H9 (cell line): ENCODE data around the gene SPINT3. TPM values are rescaled to one million over a fixed set of nuclear protein-coding genes. Genes with fewer than 3 reads are reported as not detected.

Experiments used
- DNase-seq: peaks from one replicate; pipeline ENCODE4 v3.0.0-alpha.2; 2017
- H2AFZ ChIP-seq: one replicate; pipeline ENCODE4 v1.6.1; 2013; ENCODE audit warnings: mild to moderate bottlenecking, low read length, control low read depth, moderate library complexity
- H2AK5ac ChIP-seq: 2 replicates; pipeline ENCODE4 v1.6.1; 2013; ENCODE audit warnings: low read length, control low read depth, mixed read lengths; ENCODE audit not compliant: insufficient read length
- H2BK120ac ChIP-seq: one replicate; pipeline ENCODE4 v1.6.1; 2013; ENCODE audit warnings: low read depth, mild to moderate bottlenecking, low read length, control low read depth, inconsistent platforms; ENCODE audit not compliant: poor library complexity, severe bottlenecking
- H2BK12ac ChIP-seq: 2 replicates; pipeline ENCODE4 v1.6.1; 2013; ENCODE audit warnings: low read length, control low read depth, mixed read lengths, low read depth; ENCODE audit not compliant: insufficient read length
- H2BK15ac ChIP-seq: 2 replicates; pipeline ENCODE4 v1.6.1; 2013; ENCODE audit warnings: low read depth, low read length, control low read depth
- H2BK20ac ChIP-seq: one replicate; pipeline ENCODE4 v1.6.1; 2013; ENCODE audit warnings: low read depth, mild to moderate bottlenecking, low read length, control low read depth, inconsistent platforms; ENCODE audit not compliant: poor library complexity, severe bottlenecking
- H2BK5ac ChIP-seq: 2 replicates; pipeline ENCODE4 v1.6.1; 2013; ENCODE audit warnings: low read length, control low read depth, mixed read lengths; ENCODE audit not compliant: insufficient read length
- H3K14ac ChIP-seq: 2 replicates; pipeline ENCODE4 v1.6.1; 2013; ENCODE audit warnings: low read length, control low read depth; ENCODE audit not compliant: insufficient read depth
- H3K18ac ChIP-seq: 2 replicates; pipeline ENCODE4 v1.6.1; 2013; ENCODE audit warnings: low read depth, mild to moderate bottlenecking, mixed read lengths, low read length, control low read depth; ENCODE audit not compliant: insufficient read length
- H3K23ac ChIP-seq: 2 replicates; pipeline ENCODE4 v1.6.1; 2013; ENCODE audit warnings: low read length, control low read depth, mixed read lengths, low read depth; ENCODE audit not compliant: insufficient read length
- H3K23me2 ChIP-seq: 2 replicates; pipeline ENCODE4 v1.6.1; 2013; ENCODE audit warnings: low read depth, mild to moderate bottlenecking, mixed read lengths, low read length, control low read depth; ENCODE audit not compliant: insufficient read length, poor library complexity, severe bottlenecking
- H3K27ac ChIP-seq: 2 replicates; pipeline ENCODE4 v1.5.1; 2013; ENCODE audit warnings: low read length, control low read depth, mixed read lengths, low read depth; ENCODE audit not compliant: insufficient read length
- H3K27me3 ChIP-seq: 2 replicates; pipeline ENCODE4 v1.6.1; 2013; ENCODE audit warnings: low read length, control low read depth, inconsistent platforms; ENCODE audit not compliant: insufficient read depth
- H3K4ac ChIP-seq: 2 replicates; pipeline ENCODE4 v1.6.1; 2013; ENCODE audit warnings: low read depth, mild to moderate bottlenecking, control low read depth, inconsistent platforms, low read length, moderate library complexity
- H3K4me1 ChIP-seq: 2 replicates; pipeline ENCODE4 v1.6.1; 2013; ENCODE audit warnings: low read length, control low read depth, inconsistent platforms; ENCODE audit not compliant: insufficient read depth
- H3K4me2 ChIP-seq: 2 replicates; pipeline ENCODE4 v1.6.1; 2013; ENCODE audit warnings: low read length, control low read depth, mixed read lengths; ENCODE audit not compliant: insufficient read length, insufficient read depth
- H3K56ac ChIP-seq: 2 replicates; pipeline ENCODE4 v1.6.1; 2013; ENCODE audit warnings: low read depth, mild to moderate bottlenecking, mixed read lengths, low read length, control low read depth; ENCODE audit not compliant: insufficient read length
- H3K79me1 ChIP-seq: 2 replicates; pipeline ENCODE4 v1.6.1; 2013; ENCODE audit warnings: low read depth, mild to moderate bottlenecking, moderate library complexity, low read length, control low read depth, inconsistent platforms; ENCODE audit not compliant: insufficient read depth, poor library complexity, severe bottlenecking
- H3K79me2 ChIP-seq: 2 replicates; pipeline ENCODE4 v1.6.1; 2013; ENCODE audit warnings: low read length, control low read depth, inconsistent platforms; ENCODE audit not compliant: insufficient read depth
- H3K9ac ChIP-seq: 2 replicates; pipeline ENCODE4 v1.6.1; 2013; ENCODE audit warnings: low read length, control low read depth, mixed read lengths; ENCODE audit not compliant: insufficient read length; ENCODE audit errors: extremely low read depth
- H3K9me3 ChIP-seq: one replicate; pipeline ENCODE4 v1.6.1; 2013; ENCODE audit warnings: low read depth, low read length, inconsistent platforms; ENCODE audit not compliant: control insufficient read depth
- H3T11ph ChIP-seq: one replicate; pipeline ENCODE4 v1.6.1; 2013; ENCODE audit warnings: mild to moderate bottlenecking, low read length, control low read depth, inconsistent platforms
- H4K20me1 ChIP-seq: one replicate; pipeline ENCODE4 v1.6.1; 2013; ENCODE audit not compliant: control insufficient read depth, insufficient read length, insufficient read depth
- H4K5ac ChIP-seq: 2 replicates; pipeline ENCODE4 v1.6.1; 2013; ENCODE audit warnings: low read depth, mild to moderate bottlenecking, mixed read lengths, low read length, control low read depth; ENCODE audit not compliant: insufficient read length
- H4K8ac ChIP-seq: replicated peaks from 2 replicates; pipeline ENCODE4 v1.6.1; 2013; ENCODE audit warnings: low read length, control low read depth, mixed read lengths, low read depth; ENCODE audit not compliant: insufficient read length
- H4K91ac ChIP-seq: 2 replicates; pipeline ENCODE4 v1.6.1; 2013; ENCODE audit warnings: low read depth, mild to moderate bottlenecking, moderate library complexity, mixed read lengths, low read length, control low read depth; ENCODE audit not compliant: insufficient read length
- H3K27ac Mint-ChIP-seq, 3 experiments: 2 replicates in 2 of 3; 3 replicates in 1 of 3; pipeline ENCODE4 v1.8.0; 2020 to 2021; ENCODE audit warnings: mixed read lengths in 3 of 3, mild to moderate bottlenecking in 1 of 3, moderate library complexity in 1 of 3
- H3K27me3 Mint-ChIP-seq: 2 replicates; pipeline ENCODE4 v1.8.0; 2021; ENCODE audit warnings: low read depth, mild to moderate bottlenecking, moderate library complexity, mixed read lengths
- H3K36me3 Mint-ChIP-seq, 3 experiments: 2 replicates in 2 of 3; 3 replicates in 1 of 3; pipeline ENCODE4 v1.8.0; 2020 to 2021; ENCODE audit warnings: low read depth in 3 of 3, mixed read lengths in 3 of 3; ENCODE audit not compliant: insufficient read depth in 1 of 3
- H3K4me1 Mint-ChIP-seq, 2 experiments: 2 replicates each; pipeline ENCODE4 v1.8.0; 2020; ENCODE audit warnings: mixed read lengths in 2 of 2
- H3K4me3 Mint-ChIP-seq, 2 experiments: 2 replicates in 1 of 2; 3 replicates in 1 of 2; pipeline ENCODE4 v1.8.0; 2020 to 2021; ENCODE audit warnings: mild to moderate bottlenecking in 2 of 2, mixed read lengths in 2 of 2, moderate library complexity in 1 of 2
- H3K9me3 Mint-ChIP-seq, 2 experiments: 2 replicates in 1 of 2; 3 replicates in 1 of 2; pipeline ENCODE4 v1.8.0; 2020; ENCODE audit warnings: mild to moderate bottlenecking in 2 of 2, mixed read lengths in 2 of 2, moderate library complexity in 1 of 2
- CTCF ChIP-seq: fragments of 200-600 bp; sonication (generic); conservative IDR thresholded peaks from 3 replicates; pipeline ENCODE4 v1.8.0; 2021; ENCODE audit warnings: antibody characterized with exemption, mild to moderate bottlenecking
- WGBS: extraction: QIAGEN DNeasy Blood & Tissue Kit; methylation state at CpG from one replicate; pipeline ENCODE4 v1.1.7; 2013; ENCODE audit warnings: missing lambda C conversion rate, low lambda C conversion rate, mixed read lengths; ENCODE audit not compliant: insufficient read length; ENCODE audit errors: extremely low coverage; 5-methylcytosine and 5-hydroxymethylcytosine counted together
- long read RNA-seq: library from polyadenylated mRNA; unstranded; transcript quantifications from one replicate; pipeline ENCODE4 v2.0.0, GENCODE V29; 2020
- total RNA-seq: library from RNA; stranded (reverse); gene quantifications from 2 replicates; pipeline ENCODE4 v1.2.1, GENCODE V29; 2021

SPINT3 gene
- not detected in 2 replicates for total RNA-seq
- long read RNA-seq = 0 reads

DNA sequence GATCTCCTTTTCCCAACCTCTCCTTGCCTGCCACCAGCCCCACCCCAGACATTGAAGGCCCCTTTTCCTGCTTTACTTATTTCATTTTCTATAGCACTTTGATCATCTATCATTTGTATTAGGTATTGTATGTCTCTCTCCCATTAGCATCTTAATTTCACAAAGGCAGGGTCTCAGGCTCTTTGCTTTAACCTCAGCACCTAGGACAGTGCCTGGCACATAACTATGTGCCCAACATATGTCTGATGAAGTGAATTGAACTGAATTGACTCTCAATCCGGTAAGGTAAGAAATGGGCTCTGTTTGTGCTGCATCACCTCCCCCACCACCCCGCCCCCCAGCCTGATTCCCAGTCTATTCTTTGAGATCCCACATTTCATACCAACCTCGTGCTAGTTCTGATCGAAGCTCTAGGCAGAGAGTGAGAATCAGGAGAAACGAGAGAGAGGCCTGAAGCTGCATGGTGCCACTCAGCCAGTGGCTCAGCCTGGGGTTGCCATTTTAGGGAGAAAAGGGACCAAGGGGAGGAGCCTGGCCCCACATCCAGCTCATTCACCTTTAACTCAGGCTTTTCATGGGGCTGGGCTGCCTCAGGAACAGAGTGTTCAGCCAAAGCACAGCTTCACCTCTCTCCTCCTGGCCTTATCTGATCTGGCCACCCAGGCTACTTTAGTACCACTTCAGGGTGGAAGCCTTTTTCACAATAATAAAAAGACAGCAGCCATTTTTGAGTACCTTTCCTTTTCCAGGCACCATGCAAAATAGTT, at the start of gene SPINT3:
Gene SPINT3 (minus strand): TSS at position 476 of the 767 bp plus-strand sequence. CDS start 14 bp downstream, at position 462.
- no peak for DNase-seq

More for the DNA sequence above, at the start of gene SPINT3:
- Histone ChIP-seq H3K27me3 (no peaks in the 10 kb centered on the region), H3K14ac (no peak within 1 kb of the TSS), H2BK20ac (no peak within 1 kb of the TSS), H3K4me1 (no peaks in the 10 kb centered on the region), H4K20me1 (no peaks in the 10 kb centered on the region), H3K4ac (no peak within 1 kb of the TSS), H3K9me3 (no peaks in the 10 kb centered on the region), H3K9ac (no peak within 1 kb of the TSS), H3K4me2 (no peak within 1 kb of the TSS), H2BK12ac (no peak within 1 kb of the TSS), H3T11ph (no peak within 1 kb of the TSS), H2BK5ac (no peak within 1 kb of the TSS), H4K91ac (no peak within 1 kb of the TSS), H3K23me2 (no peaks in the 10 kb centered on the region), H3K27ac (no peak within 1 kb of the TSS), H2AK5ac (no peak within 1 kb of the TSS), H2BK120ac (no peak within 1 kb of the TSS), H2BK15ac (no peak within 1 kb of the TSS), H3K79me1 (no peaks in the 10 kb centered on the region), H3K56ac (no peak within 1 kb of the TSS), H3K18ac (no peak within 1 kb of the TSS), H3K23ac (no peak within 1 kb of the TSS), H2AFZ (no peak within 1 kb of the TSS), H4K5ac (no peak within 1 kb of the TSS), H4K8ac (no peak within 1 kb of the TSS), H3K79me2 (no peaks in the 10 kb centered on the region)
- Mint-ChIP-seq H3K36me3 (no peaks in the 10 kb centered on the region), H3K27me3 (no peaks in the 10 kb centered on the region; the same call in 1 of the 2 replicates), H3K4me3 (no peak within 1 kb of the TSS), H3K4me1 (peaks cover 2 to 7% of the 10 kb centered on the region in 2 experiments; a peak in 1 of 4 replicates), H3K27ac (no peak within 1 kb of the TSS), H3K9me3 (no peaks in the 10 kb centered on the region; a peak in 1 of 5 replicates)
- TF ChIP-seq CTCF = no peak
- no CpG with 5 or more reads among the region's 5 CpGs for WGBS
